NCI-H446 (cell line): ENCODE results near the gene DOCK10.

Experiments used
- DNase-seq, 2 experiments: peaks; one replicate each; lab custom pipeline; 2025; lab: John Stamatoyannopoulos, UW

DOCK10 gene

DNA sequence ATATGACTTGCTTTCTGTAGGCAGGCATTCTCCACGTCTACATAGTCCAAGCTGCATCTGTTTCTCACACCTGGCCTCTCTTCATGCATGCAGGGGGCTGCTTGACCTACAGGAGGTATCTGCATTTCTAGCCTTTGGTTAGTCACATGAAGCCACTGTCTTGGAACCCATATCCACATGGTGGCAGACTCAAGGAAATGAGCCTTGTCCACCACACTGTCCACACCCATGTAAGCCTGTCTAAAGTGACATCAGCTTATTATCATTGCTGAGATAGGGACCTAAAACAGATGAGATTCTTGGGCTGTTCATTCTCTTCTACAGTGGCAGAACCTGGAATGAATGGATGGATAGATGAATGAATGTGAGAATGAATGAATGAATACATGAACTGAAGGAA, 160.4 kb downstream of the DOCK10 start:
- DNase-seq = no peak

DNA sequence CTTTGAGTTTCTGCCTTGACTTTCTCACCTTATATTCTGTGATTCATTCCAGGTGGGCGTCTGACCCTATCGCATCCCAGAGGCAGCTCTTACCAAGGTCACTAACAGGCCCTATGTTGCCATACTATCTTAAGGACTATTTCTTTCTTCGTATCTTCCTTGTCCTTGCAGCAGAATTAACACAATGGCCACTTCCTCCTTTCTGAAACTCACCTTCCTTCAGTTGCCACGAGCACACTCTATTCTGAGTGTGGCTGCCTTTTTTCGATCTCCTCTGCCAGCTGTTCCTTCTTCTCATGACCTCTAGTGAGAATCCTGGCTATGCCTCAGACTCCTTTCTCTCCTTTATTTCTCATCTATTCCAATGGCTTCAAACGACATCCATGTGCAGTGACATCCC, 165.7 kb downstream of the DOCK10 start:
- no peak for DNase-seq

DNA sequence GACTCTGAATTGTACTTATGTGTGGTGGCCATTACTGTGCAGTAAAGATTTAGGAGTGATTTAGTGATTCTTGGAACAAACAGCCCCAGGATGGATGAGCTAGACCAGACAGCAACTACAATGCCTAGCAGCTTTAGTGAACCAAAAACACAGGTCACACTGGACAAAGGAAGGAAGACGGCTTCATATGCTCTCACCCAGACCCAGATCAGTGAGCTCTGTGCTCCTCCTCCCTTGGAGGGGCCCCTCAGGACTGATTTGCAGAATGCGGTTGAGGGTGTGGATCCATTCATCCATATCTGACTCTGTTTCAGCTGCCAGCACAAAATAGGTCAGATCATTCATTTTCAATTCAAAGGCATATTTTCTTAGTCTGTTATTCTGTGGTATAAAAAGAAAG, 166.4 kb downstream of the DOCK10 start:
- no peak for DNase-seq

DNA sequence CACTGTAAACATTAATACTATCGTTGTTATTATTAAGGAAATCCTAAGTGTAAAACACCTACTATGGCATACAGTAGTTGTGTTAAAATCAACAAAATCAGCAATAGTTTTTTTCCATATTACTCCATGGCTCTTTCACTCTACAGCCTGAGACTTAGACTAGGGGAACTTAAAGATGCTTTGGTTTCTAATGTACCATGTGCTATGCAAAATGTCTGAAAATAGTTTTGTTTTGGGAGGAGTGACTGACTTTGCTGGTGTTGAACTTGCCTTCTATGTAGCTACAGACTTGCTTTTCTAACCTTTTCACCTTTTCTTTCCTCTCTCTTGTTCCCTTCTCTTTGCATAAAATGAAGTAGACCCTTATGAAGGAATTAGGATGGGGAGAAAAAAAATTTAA, 167.1 kb downstream of the DOCK10 start:
- no peak for DNase-seq

DNA sequence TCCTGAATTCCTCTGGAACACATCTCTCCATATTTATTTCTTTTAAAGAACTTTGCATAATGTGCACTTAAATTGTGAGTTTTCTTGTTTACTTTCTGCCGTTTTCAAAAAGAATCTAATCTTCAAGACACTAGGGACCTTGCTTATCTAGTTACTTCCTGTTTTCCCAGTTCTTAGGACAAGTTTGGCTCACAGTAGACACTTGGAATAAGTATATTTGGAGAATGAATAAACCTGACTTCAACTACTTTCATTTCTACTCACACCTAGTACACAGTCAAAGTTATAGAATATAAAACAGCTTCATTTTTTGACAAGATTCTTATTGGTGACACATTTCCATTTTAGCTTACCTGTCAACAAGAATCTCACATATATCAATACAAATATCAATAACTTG, 170.5 kb downstream of the DOCK10 start:
- DNase-seq = no peak

- DNase-seq = peak in 1 of 2 experiments; percentile 66
Measured at GRCh38 chr2:224870341-224870740, 171.9 kb downstream of the DOCK10 start.

DNA sequence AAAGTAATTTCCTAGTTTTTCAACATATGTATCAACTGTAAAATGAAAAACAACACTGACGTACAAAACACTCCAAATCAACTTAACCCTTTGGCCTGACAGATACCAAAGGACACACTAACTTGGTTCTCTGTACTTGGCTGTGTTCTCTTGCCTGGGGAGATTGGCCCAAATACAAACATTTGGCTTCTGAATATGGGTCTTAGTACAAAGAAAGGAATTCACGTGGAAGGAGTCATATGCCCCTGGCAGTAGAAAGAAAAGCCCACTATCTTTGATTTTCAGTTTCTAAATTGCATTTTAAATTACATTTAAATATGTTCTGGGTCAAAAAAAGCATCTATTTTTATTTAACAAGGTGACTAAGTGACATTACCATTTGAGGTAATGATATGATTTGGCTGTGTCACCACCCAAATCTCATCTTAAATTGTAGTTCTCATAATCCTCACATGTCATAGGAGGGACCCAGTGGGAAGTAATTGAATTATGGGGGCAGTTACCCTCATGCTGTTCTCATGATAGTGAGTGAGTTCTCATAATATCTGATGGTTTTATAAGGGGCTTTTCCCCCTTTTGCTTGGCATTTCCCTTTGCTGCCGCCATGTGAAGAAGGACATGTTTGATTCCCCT, 172.6 kb downstream of the DOCK10 start:
- DNase-seq = peak in 1 of 2 experiments; percentile 49

DNA sequence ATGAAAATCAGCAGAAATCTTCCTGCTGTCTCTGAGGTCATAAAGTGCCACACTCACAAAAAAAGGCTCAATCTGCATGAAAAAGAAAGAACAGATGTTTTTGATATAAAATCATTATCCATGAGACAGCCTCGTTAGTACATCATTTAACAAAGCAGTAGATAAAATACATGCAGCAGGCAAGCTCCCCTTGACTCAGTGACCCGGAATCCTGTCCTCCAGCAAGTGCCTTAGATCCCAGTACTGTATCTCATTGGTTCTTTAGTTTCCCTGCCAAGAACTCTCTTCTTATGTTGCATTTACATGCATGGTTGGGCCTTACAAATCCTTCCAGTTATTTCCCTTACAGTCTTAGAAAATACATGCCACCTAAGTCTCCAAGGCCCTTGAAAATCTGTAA, 177.3 kb downstream of the DOCK10 start:
- DNase-seq = no peak

DNA sequence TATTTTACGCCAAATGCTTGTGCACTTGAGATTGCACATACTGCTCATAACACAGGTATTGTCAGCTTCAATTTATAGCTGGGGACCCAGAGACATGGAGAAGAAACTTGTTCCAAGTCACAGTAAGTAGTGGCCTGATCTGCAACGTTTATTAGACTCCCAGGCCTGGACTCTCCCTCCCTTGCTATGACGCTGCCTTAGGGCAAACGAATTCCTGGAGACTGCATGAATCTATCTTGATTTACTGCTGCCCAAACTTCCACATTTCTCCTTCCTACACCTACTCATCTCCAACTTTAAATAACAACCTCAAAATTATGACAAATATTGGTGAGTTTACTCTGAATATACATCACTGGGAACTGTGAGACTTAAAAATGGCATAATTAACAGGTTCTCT, 181.0 kb downstream of the DOCK10 start:
- DNase-seq = no peak

- no peak for DNase-seq
Measured at GRCh38 chr2:224860786-224861185, 181.5 kb downstream of the DOCK10 start.

- DNase-seq = no peak
Measured at GRCh38 chr2:224851811-224852210, 190.5 kb downstream of the DOCK10 start.

- no peak for DNase-seq
Measured at GRCh38 chr2:224850081-224850480, 192.2 kb downstream of the DOCK10 start.

DNA sequence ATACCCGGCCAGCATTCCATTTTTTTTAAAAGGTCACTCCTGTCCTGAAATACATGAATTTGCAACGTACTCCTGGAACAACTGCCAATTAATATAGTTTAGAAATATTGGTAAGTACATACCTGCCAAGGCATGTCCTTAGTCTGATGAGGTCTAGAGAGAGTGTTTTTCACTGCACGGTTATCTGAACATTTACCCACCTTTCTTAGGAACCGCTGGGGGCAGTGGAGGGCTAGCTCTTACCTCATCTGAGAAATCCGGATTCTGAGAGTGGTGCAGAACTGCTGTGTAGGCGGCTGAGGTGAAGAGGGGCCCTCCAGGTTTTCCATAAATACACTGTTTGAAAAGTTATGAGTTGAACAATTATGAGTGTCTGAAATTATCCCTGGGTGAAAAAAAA, 193.0 kb downstream of the DOCK10 start:
- no peak for DNase-seq

DNA sequence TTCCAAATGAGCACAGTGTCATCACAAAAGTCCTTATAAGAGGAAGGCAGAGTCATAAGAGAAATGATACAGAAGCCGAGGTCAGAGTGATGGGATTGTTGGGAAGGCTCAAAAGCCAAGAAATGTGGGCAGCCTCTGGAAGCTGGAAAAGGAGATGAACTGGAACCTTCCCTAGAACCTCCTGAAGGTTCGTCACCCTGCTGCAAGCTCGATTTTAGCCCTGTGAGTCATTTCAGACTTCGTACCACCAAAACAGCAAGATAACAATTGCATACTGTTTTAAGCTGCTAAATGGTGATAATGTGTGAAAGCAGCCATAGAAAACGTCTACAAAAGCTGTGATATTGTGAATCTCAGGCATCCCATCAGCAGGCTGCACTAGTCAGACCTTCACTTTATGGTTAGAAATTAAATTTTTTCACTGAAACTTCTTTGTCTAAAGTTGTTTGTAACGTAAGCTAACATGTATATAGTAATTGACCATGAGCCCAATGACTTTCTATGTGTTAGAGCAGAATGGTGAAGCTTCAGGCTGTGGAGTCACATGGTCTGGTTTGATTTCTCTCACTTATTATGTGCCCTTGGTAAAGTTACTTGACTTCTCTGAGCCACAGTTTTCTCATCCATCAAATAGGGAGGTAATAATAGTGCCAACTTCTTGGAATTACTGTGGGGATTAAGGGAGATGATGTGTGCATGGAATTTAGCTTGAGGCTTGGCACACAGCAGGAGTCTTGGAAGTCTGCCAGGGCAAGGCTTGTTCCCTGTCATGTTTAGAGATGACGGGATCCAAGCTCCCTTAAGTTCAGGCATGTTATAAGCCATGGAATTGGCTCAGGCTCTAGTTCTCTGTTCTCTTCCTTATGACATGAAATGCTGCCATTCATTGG, 194.1 kb downstream of the DOCK10 start:
- DNase-seq = peak; percentile 72 to 91

GRCh38 chr2:224847381-224847780, 194.9 kb downstream of the DOCK10 start:
- no peak for DNase-seq

GRCh38 chr2:224846686-224847085, 195.6 kb downstream of the DOCK10 start:
- DNase-seq = no peak

GRCh38 chr2:224846161-224846560, 196.1 kb downstream of the DOCK10 start:
- DNase-seq = no peak

GRCh38 chr2:224843141-224843540, 199.1 kb downstream of the DOCK10 start:
- DNase-seq = no peak

DNA sequence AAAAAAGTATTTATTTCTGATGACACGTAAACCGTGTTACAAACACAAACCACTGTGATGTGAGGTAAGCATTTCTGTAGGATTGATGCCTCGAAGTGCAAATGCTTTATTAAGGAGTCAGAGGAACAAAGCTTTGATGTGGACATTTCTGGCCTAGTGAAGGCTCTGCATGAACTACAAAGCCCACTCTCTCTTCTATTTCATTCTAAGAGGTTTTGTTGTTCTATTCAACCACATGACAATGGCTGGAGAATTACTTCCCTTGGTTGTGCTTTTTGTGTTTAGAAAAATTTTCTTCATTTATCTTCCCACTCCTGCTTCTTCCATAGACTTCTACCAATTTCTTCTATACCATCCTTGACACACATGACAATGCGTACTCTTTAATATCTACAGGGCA, 200.4 kb downstream of the DOCK10 start:
- DNase-seq = no peak

- peak; percentile 15 to 62 for DNase-seq
Measured at GRCh38 chr2:224838335-224838734, 203.9 kb downstream of the DOCK10 start.

DNA sequence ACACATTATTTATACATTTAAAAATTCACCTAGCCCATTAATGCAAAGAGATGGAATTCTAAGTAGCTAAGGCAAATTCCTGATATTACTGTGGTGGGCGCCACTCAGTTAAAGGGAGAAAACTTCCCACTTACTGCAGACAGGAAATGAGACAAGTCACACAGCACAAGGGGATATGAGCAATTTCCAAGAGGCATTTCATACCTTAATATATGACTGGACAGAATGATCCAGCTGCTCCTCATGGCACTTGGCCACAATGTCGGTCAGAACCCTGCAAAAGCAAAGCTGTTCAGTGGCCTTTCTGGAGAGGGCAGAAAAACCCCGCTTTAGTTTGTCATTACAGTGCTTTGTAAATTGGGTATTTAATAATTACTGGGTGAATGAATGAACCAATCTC, 204.7 kb downstream of the DOCK10 start:
- DNase-seq = peak in 1 of 2 experiments; percentile 12

DNA sequence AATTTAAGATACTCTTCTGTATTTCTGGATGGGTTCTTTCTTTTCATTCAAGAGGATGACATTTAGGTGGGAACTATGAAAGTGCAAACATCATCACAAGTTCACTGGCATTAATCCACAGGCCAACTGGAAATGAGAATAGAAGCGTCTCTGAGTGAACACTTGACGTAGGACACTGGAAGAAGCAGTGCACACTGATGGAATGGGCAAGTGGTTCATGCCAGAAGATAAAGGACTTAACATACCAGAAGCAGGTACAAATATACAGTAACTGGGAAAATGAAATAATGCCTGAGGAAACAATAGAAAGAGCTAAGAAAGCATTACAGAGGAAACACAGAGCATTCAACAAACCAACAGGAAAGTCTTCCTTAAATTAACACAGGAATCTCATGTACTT, 205.2 kb downstream of the DOCK10 start:
- no peak for DNase-seq

DNA sequence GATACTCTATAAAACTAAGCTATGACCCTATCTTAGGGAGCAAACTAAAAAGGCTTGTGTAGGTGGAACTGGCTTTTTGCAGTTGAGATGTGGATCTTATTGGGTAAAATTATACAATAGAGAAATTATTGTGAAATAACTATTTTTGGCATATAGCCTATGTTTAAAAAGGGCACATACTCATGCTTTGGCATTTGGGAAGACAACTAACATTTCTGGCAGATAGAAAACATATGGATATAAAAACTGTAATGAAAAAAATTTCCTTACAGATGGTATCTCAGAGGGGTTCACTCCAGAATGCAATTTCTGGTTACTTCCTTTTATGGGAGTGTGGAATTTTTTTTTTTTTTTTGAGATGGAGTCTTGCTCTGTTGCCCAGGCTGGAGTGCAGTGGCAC, 206.0 kb downstream of the DOCK10 start:
- DNase-seq = peak in 1 of 2 experiments; percentile 4

DNA sequence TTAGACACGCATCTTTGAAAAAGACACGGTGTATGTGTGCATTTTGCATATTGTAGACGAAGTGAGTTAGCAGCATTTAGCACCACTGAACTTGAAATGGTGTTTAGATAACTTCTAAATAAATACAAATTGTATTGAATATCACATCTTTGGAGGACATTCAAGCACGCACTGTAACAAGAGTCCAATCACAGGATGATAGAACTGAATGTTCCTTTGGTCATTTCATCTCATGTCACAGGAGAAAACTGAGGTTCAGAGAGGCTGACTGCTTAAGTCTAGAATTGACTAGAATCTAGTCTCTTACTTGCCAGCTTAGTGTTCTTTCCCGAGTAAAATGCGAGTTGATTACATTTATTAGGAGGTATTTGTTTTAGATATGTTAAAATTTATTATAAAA, 206.9 kb downstream of the DOCK10 start:
- no peak for DNase-seq
